Stomach (tissue), 9 donors: Measurements from ENCODE around the gene OR2M5. TPM values are rescaled to one million over a fixed set of nuclear protein-coding genes. Genes with fewer than 3 reads are reported as not detected.

Experiments used
- DNase-seq, 2 donors: peaks; one replicate each; pipeline versions ENCODE4 v3.0.0 to v3.0.0-alpha.2; 2013 to 2019
- H3K27ac ChIP-seq, 5 donors: fragments of 200-600 bp in 4 of 5; sonication (generic) in 4 of 5; one replicate each; pipeline ENCODE4 v1.5.1; 2013 to 2019; ENCODE audit warnings: mild to moderate bottlenecking in 1 of 5, moderate library complexity in 1 of 5
- H3K27me3 ChIP-seq, 3 donors: fragments of 200-600 bp; sonication (generic); one replicate each; pipeline ENCODE4 v1.5.1; 2017 to 2019; ENCODE audit warnings: mixed run types in 1 of 3
- H3K36me3 ChIP-seq, 4 donors: fragments of 200-600 bp; sonication (generic); 1 replicate in 3 of 4; 2 replicates in 1 of 4; pipeline ENCODE4 v1.5.1; 2016 to 2019
- H3K4me1 ChIP-seq, 4 donors: fragments of 200-600 bp; sonication (generic); one replicate each; pipeline ENCODE4 v1.5.1; 2016 to 2019
- H3K4me3 ChIP-seq, 4 donors: fragments of 200-600 bp; sonication (generic) in 3 of 4; one replicate each; pipeline ENCODE4 v1.5.1; 2016 to 2019; ENCODE audit warnings: mild to moderate bottlenecking in 1 of 4
- H3K9me3 ChIP-seq, 4 donors: fragments of 200-600 bp; sonication (generic); one replicate each; pipeline ENCODE4 v1.5.1; 2016 to 2019
- CTCF ChIP-seq, 7 experiments: fragments of 450-650 bp in 4 of 7; fragments of 200-600 bp in 3 of 7; sonication (generic) in 3 of 7; IDR thresholded peaks; one replicate each; pipeline ENCODE4 v1.5.1; 2016 to 2019; ENCODE audit warnings: antibody characterized with exemption in 7 of 7, control low read depth in 2 of 7, mild to moderate bottlenecking in 1 of 7
- EP300 ChIP-seq: sonication (generic); formaldehyde crosslinking; IDR thresholded peaks from one replicate; pipeline ENCODE4 v1.6.1; 2017; ENCODE audit warnings: antibody characterized with exemption
- POLR2A ChIP-seq, 4 donors: fragments of 450-650 bp; IDR thresholded peaks; one replicate each; pipeline ENCODE4 v1.6.1; 2016; ENCODE audit warnings: antibody characterized with exemption in 4 of 4, control low read depth in 2 of 4, mild to moderate bottlenecking in 1 of 4, moderate library complexity in 1 of 4
- POLR2AphosphoS5 ChIP-seq, 3 donors: sonication (generic); formaldehyde crosslinking; IDR thresholded peaks; one replicate each; pipeline ENCODE4 v1.6.1; 2016; ENCODE audit warnings: antibody characterized with exemption in 3 of 3
- WGBS, 5 donors: extraction: QIAGEN DNeasy Blood & Tissue Kit in 3 of 5; methylation state at CpG; one replicate each; pipeline versions ENCODE4 v1.1.5 to v1.1.7; 2013 to 2018; 5-methylcytosine and 5-hydroxymethylcytosine counted together
- intact Hi-C: fragments of 100-400 bp; cut with DNase I; formaldehyde crosslinking; loops from one replicate; pipeline ENCODE4 v1.15.1; 2023; ENCODE audit warnings: low total_unique reads
- polyA plus RNA-seq, 3 donors: library from polyadenylated mRNA; stranded (reverse); fragments of 200-250 nt; gene quantifications; one replicate each; pipeline ENCODE4 v1.2.3, GENCODE V29; 2013
- total RNA-seq, 5 donors: library from RNA; depleted of rRNA; stranded (reverse); fragments of >200 nt; gene quantifications; one replicate each; pipeline versions ENCODE4 v1.1.0 to v1.2.3, GENCODE V29; 2014 to 2016
- donor health status: healthy with polysubstance abuse.
- donor health status: Bipolar disorder and iron deficiency.
- donor health status: healthy.

The OR2M5 gene
- total and polyA plus RNA-seq, 8 donors: not detected

GRCh38 chr1:248164031-248164430, 19.1 kb downstream of the OR2M5 start:
- Histone ChIP-seq H3K27me3 (no peaks in the 10 kb centered on the region), H3K27ac (no peak overlapping the region), H3K4me3 (no peak overlapping the region), H3K9me3 (peaks cover 0 to 15% (median 7%) of the 10 kb centered on the region in 4 donors), H3K36me3 (no peaks in the 10 kb centered on the region), H3K4me1 (no peaks in the 10 kb centered on the region)
- no peak for DNase-seq
- WGBS, 5 donors: 85 to 91% (median 85%) methylated on average over 8 to 12 of the region's 12 CpGs
- TF ChIP-seq POLR2A (IDR thresholded peaks at IDR 0.05) (no peak), CTCF (IDR thresholded peaks at IDR 0.05) (no peak), POLR2AphosphoS5 (IDR thresholded peaks at IDR 0.05) (no peak), EP300 (no peak)
- intact Hi-C loops: no loop called here

- H3K4me3 ChIP-seq: no peak overlapping the region
- intact Hi-C loops: no loop called here
- H3K4me1 ChIP-seq: no peaks in the 10 kb centered on the region
- H3K9me3 ChIP-seq: peaks cover 0 to 15% (median 7%) of the 10 kb centered on the region in 4 donors
- no peak for TF ChIP-seq POLR2A (IDR thresholded peaks at IDR 0.05)
- TF ChIP-seq CTCF (IDR thresholded peaks at IDR 0.05): no peak
- TF ChIP-seq POLR2AphosphoS5 (IDR thresholded peaks at IDR 0.05): no peak
- TF ChIP-seq EP300: no peak
- WGBS, 5 donors: 93 to 94% (median 93%) methylated on average over 10 to 14 of the region's 14 CpGs
- no peak for DNase-seq
- no peaks in the 10 kb centered on the region for H3K36me3 ChIP-seq
- no peaks in the 10 kb centered on the region for H3K27me3 ChIP-seq
- H3K27ac ChIP-seq: no peak overlapping the region
Observed at GRCh38 chr1:248165186-248165585, 20.2 kb downstream of the OR2M5 start.

- no peaks in the 10 kb centered on the region for H3K4me1 ChIP-seq
- TF ChIP-seq POLR2A (IDR thresholded peaks at IDR 0.05) (no peak), POLR2AphosphoS5 (IDR thresholded peaks at IDR 0.05) (no peak), CTCF (IDR thresholded peaks at IDR 0.05) (no peak), EP300 (no peak)
- H3K9me3 ChIP-seq: no peaks in the 10 kb centered on the region
- H3K4me3 ChIP-seq: no peak within 1 kb of the TSS
- intact Hi-C loops: no loop called here
- H3K27me3 ChIP-seq: no peaks in the 10 kb centered on the region
- DNase-seq: no peak
- no peaks in the 10 kb centered on the region for H3K36me3 ChIP-seq
- no peak within 1 kb of the TSS for H3K27ac ChIP-seq
Observed at GRCh38 chr1:248174521-248174920, 29.6 kb downstream of the OR2M5 start, which contains the start of gene OR2M2. Gene OR2M2 (plus strand): TSS chr1:248174821. CDS start chr1:248179986, 5,165 bp downstream.

- DNase-seq: no peak
- TF ChIP-seq POLR2A (IDR thresholded peaks at IDR 0.05): no peak
- TF ChIP-seq CTCF (IDR thresholded peaks at IDR 0.05): no peak
- no peak for TF ChIP-seq POLR2AphosphoS5 (IDR thresholded peaks at IDR 0.05)
- TF ChIP-seq EP300: no peak
- Histone ChIP-seq H3K27me3 (no peaks in the 10 kb centered on the region), H3K4me3 (no peak overlapping the region), H3K27ac (no peak overlapping the region), H3K36me3 (no peaks in the 10 kb centered on the region), H3K9me3 (peaks cover 0 to 7% (median 0%) of the 10 kb centered on the region in 4 donors), H3K4me1 (no peaks in the 10 kb centered on the region)
- intact Hi-C loops: no loop called here
- WGBS, 5 donors: 61 to 78% (median 71%) methylated on average over 7 of the region's 7 CpGs
Observed at GRCh38 chr1:248183996-248184395, 39.0 kb downstream of the OR2M5 start.
